Lower leg skin (tissue), 3 donors: Measurements from ENCODE around the gene SOWAHA.

Experiments
- CTCF ChIP-seq, 3 donors: fragments of 450-650 bp; IDR thresholded peaks; one replicate each; pipeline ENCODE4 v1.5.1; 2016; ENCODE audit warnings: antibody characterized with exemption in 3 of 3, mild to moderate bottlenecking in 3 of 3, moderate library complexity in 2 of 3
- POLR2A ChIP-seq, 2 donors: fragments of 450-650 bp; IDR thresholded peaks; one replicate each; pipeline ENCODE4 v1.6.1; 2016 to 2017; ENCODE audit warnings: antibody characterized with exemption in 2 of 2, mild to moderate bottlenecking in 1 of 2, moderate library complexity in 1 of 2

- TF ChIP-seq CTCF (IDR thresholded peaks at IDR 0.05): no peak
- no peak for TF ChIP-seq POLR2A (IDR thresholded peaks at IDR 0.05)
Measured at GRCh38 chr5:132785864-132786263, 27.2 kb upstream of the SOWAHA start.
